Lower lobe of right lung (tissue), 2 donors: Measurements from ENCODE around the gene TPMT. TPM values are rescaled to one million over a fixed set of nuclear protein-coding genes. Genes with fewer than 3 reads are reported as not detected.
A peak's percentile ranks its signal among the peaks of the same experiment; 100 is the strongest.

ENCODE experiments used
- ATAC-seq, 2 donors: fragments of 200-7000 bp; cut with Tn5 transposase; one replicate each; pipeline ENCODE4 v1.9.1; 2020 to 2022; ENCODE audit warnings: mild to moderate bottlenecking in 2 of 2, moderate library complexity in 2 of 2
- DNase-seq: peaks from one replicate; pipeline ENCODE4 v3.0.0-alpha.2; 2020
- H3K27ac ChIP-seq: fragments of 200-600 bp; one replicate; pipeline ENCODE4 v1.8.0; 2022
- H3K27me3 ChIP-seq: fragments of 200-600 bp; one replicate; pipeline ENCODE4 v1.8.0; 2022; ENCODE audit warnings: low read depth
- H3K36me3 ChIP-seq: fragments of 200-600 bp; one replicate; pipeline ENCODE4 v1.8.0; 2022; ENCODE audit warnings: mild to moderate bottlenecking
- H3K4me1 ChIP-seq: fragments of 200-600 bp; one replicate; pipeline ENCODE4 v1.8.0; 2022
- H3K4me3 ChIP-seq: fragments of 200-600 bp; one replicate; pipeline ENCODE4 v1.8.0; 2022; ENCODE audit warnings: mild to moderate bottlenecking
- H3K9me3 ChIP-seq: fragments of 200-600 bp; one replicate; pipeline ENCODE4 v1.8.0; 2022
- CTCF ChIP-seq: fragments of 200-600 bp; IDR thresholded peaks from one replicate; pipeline ENCODE4 v1.8.0; 2022; ENCODE audit warnings: antibody characterized with exemption, mild to moderate bottlenecking
- intact Hi-C: fragments of 100-400 bp; cut with DNase I; formaldehyde crosslinking; loops from one replicate; pipeline ENCODE4 v1.11.0; 2022
- total RNA-seq: library from RNA; stranded (reverse); fragmentation: NEBNext Ultra II Directional; extraction: Animal tissue kit (Norgen Biotek cat#: 25700); gene quantifications from one replicate; pipeline ENCODE4 v1.2.1, GENCODE V29; 2021
- donor health status: DM: no; HTN: yes; CAD: no; lungs with severe emphysema.

TPMT gene
- total RNA-seq, 1 donor from 2014 or later: 14.0 TPM

- H3K27me3 ChIP-seq: no peaks in the 10 kb centered on the region
- ATAC-seq: peak; percentile 38 to 40
- intact Hi-C loops: no loop called here
- no peaks in the 10 kb centered on the region for H3K9me3 ChIP-seq
- no peak overlapping the region for H3K4me3 ChIP-seq
- DNase-seq: no peak
- TF ChIP-seq CTCF: no peak
- H3K4me1 ChIP-seq: peaks cover 6% of the 10 kb centered on the region
- H3K27ac ChIP-seq: no peak overlapping the region
- peaks cover 42% of the 10 kb centered on the region for H3K36me3 ChIP-seq
Measured at GRCh38 chr6:18148304-18149025, 6.4 kb downstream of the TPMT start.

- Histone ChIP-seq H3K27ac (no peak overlapping the region), H3K27me3 (no peaks in the 10 kb centered on the region), H3K36me3 (peaks cover 51% of the 10 kb centered on the region), H3K4me1 (no peaks in the 10 kb centered on the region), H3K9me3 (no peaks in the 10 kb centered on the region), H3K4me3 (no peak overlapping the region)
- no peak for DNase-seq
- intact Hi-C loops: no loop called here
- TF ChIP-seq CTCF: no peak
- ATAC-seq: no peak
Measured at GRCh38 chr6:18147616-18148015, 7.3 kb downstream of the TPMT start.

GRCh38 chr6:18147160-18147559 is 7.7 kb downstream of the TPMT start:
- TF ChIP-seq CTCF: no peak
- Histone ChIP-seq H3K4me1 (no peaks in the 10 kb centered on the region), H3K27me3 (no peaks in the 10 kb centered on the region), H3K36me3 (peaks cover 55% of the 10 kb centered on the region), H3K9me3 (no peaks in the 10 kb centered on the region), H3K4me3 (no peak overlapping the region), H3K27ac (no peak overlapping the region)
- intact Hi-C loops: no loop called here
- no peak for ATAC-seq
- DNase-seq: no peak

GRCh38 chr6:18142591-18142861 is 12.4 kb downstream of the TPMT start:
- Histone ChIP-seq H3K4me3 (no peak overlapping the region), H3K27me3 (no peaks in the 10 kb centered on the region), H3K27ac (no peak overlapping the region), H3K4me1 (no peaks in the 10 kb centered on the region), H3K9me3 (no peaks in the 10 kb centered on the region), H3K36me3 (peaks cover 94% of the 10 kb centered on the region)
- DNase-seq (no peak), ATAC-seq (no peak)
- intact Hi-C loops: no loop called here
- no peak for TF ChIP-seq CTCF

GRCh38 chr6:18141805-18142590 is 12.9 kb downstream of the TPMT start:
- H3K4me3 ChIP-seq: no peak overlapping the region
- no peaks in the 10 kb centered on the region for H3K4me1 ChIP-seq
- no peaks in the 10 kb centered on the region for H3K27me3 ChIP-seq
- intact Hi-C loops: no loop called here
- ATAC-seq: no peak
- TF ChIP-seq CTCF: no peak
- no peaks in the 10 kb centered on the region for H3K9me3 ChIP-seq
- no peak for DNase-seq
- H3K27ac ChIP-seq: no peak overlapping the region
- peaks cover 91% of the 10 kb centered on the region for H3K36me3 ChIP-seq
